ENCODE data around the gene CAMTA1. TPM values are rescaled to one million over a fixed set of nuclear protein-coding genes. Genes with fewer than 3 reads are reported as not detected.

The CAMTA1 gene
- total and polyA plus RNA-seq, 9 of the 15 experiments (the other 6 are each of a cell fraction or from before 2014, with no cell fraction given) = 43.9 to 161 (median 65.9) TPM

GRCh38 chr1:7541629-7542028 lies 756.4 kb downstream of the CAMTA1 start:
- peak; percentile 53 for ATAC-seq
- Histone ChIP-seq H3K4me1 (replicated peaks in 1 of 2; ENCODE audit: control insufficient read depth in 2 of 2, insufficient read depth in 2 of 2, low read length in 2 of 2) (peaks cover 0 to 4% of the 10 kb centered on the region in 2 experiments; a peak in 1 of 5 replicates), H3K36me3 (ENCODE audit: control insufficient read depth, insufficient read depth, low read length) (no peaks in the 10 kb centered on the region), H3K27me3 (ENCODE audit: control insufficient read depth in 2 of 2, insufficient read depth in 2 of 2, low read length in 2 of 2) (peaks cover 10 to 23% of the 10 kb centered on the region in 2 experiments; a peak in 3 of 5 replicates), H3K4me3 (no peak overlapping the region), H3K9me3 (replicated peaks; ENCODE audit: control insufficient read depth, insufficient read depth, low read depth, low read length) (no peaks in the 10 kb centered on the region), H3K4me2 (ENCODE audit: insufficient read depth, low read length) (no peak overlapping the region; the same call in 1 of the 2 replicates), H4K20me1 (replicated peaks; ENCODE audit: control insufficient read depth, insufficient read depth, low read length) (no peaks in the 10 kb centered on the region), H3K9ac (ENCODE audit: insufficient read depth in 1 of 2, low read depth in 2 of 2, low read length in 2 of 2) (no peak overlapping the region), H2AFZ (ENCODE audit: low read depth, low read length) (no peak overlapping the region), H3K79me2 (ENCODE audit: control insufficient read depth, insufficient read depth, low read length) (no peaks in the 10 kb centered on the region), H3K9me1 (ENCODE audit: control insufficient read depth, insufficient read depth, low read length) (no peaks in the 10 kb centered on the region), H3K27ac (ENCODE audit: extremely low read depth, low read depth, low read length) (no peak overlapping the region)
- peak; percentile 23 to 51 (median 37) for DNase-seq (ENCODE audit: extremely low read depth in 1 of 4, low spot score in 3 of 4)
- ChIA-PET POLR2A (no interaction called here), CTCF (ENCODE audit: low intra/inter-chr PET ratio) (no interaction called here)
- 0% methylated on average over 11 of the region's 11 CpGs for WGBS (ENCODE audit: insufficient coverage, low coverage, missing lambda C conversion rate)
- in situ Hi-C loops (cut with MboI) = no loop called here
- FAIRE-seq = peak; percentile 11
- BruUV-seq (replicated peaks) = no TSS peak
- intact Hi-C loops (cut with micrococcal nuclease) = no loop called here
- TF ChIP-seq FOSL1 (tag; conservative IDR thresholded peaks at IDR 0.05) (0 out of 2 replicates have a peak, but pooled peaks have one; percentile 15), CLOCK (CRISPR knock-in tag; IDR thresholded peaks at IDR 0.05; ENCODE audit: borderline replicate concordance) (no peak), NKRF (IDR thresholded peaks at IDR 0.05; ENCODE audit: borderline replicate concordance) (no peak), FOXJ2 (tag; IDR thresholded peaks at IDR 0.05) (0 out of 2 replicates have a peak, but pooled peaks have one; percentile 28), EZH2 (IDR thresholded peaks at IDR 0.05; ENCODE audit: borderline replicate concordance, low read depth, low read length) (no peak), ZNF224 (CRISPR knock-in tag; IDR thresholded peaks at IDR 0.05) (no peak), ELK1 (CRISPR knock-in tag; IDR thresholded peaks at IDR 0.05) (no peak), E2F8 (IDR thresholded peaks at IDR 0.05; ENCODE audit: low read depth, partially characterized antibody) (no peak), ETS1 (conservative IDR thresholded peaks at IDR 0.05; ENCODE audit: control insufficient read depth, low read depth, low read length) (no peak), KHSRP (IDR thresholded peaks at IDR 0.05) (no peak)
